NCI-H2107 (cell line): ENCODE measurements around the gene LSP1.
"Not testable (repeated sequence)": the region's sequence is repeated elsewhere in the genome, so short reads cannot be mapped to it uniquely, and the experiment has no call there.

ENCODE experiments used
- DNase-seq: peaks from one replicate; lab custom pipeline; 2025; lab: John Stamatoyannopoulos, UW

Gene LSP1

DNA sequence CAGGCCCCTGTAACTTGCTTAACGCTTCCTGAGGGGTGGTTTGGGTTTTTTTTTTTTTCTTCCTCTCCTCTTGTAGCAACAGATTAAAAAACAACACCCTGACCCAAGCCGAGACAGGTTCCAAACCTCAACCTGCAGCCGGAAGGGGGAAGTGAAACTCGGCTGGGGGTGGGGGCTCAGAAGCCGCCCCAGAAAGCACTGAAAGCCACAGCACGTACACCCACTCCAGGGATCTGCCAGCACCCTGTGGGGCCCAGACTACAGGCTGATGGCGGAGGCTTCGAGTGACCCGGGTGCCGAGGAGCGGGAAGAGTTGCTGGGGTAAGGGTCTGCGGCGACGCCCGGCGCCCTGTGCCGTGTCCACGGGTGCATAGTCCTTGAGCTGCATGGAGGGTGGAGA lies at the start of gene LSP1:
LSP1 (plus strand) TSS at position 208 of the 400 bp plus-strand sequence; CDS start at position 269, 61 bp downstream.
- no peak for DNase-seq

GRCh38 chr11:1803246-1803645 lies 49.6 kb upstream of the LSP1 start:
- DNase-seq: no peak

GRCh38 chr11:1803835-1804519 lies 48.9 kb upstream of the LSP1 start:
- not testable (repeated sequence) for DNase-seq

DNA sequence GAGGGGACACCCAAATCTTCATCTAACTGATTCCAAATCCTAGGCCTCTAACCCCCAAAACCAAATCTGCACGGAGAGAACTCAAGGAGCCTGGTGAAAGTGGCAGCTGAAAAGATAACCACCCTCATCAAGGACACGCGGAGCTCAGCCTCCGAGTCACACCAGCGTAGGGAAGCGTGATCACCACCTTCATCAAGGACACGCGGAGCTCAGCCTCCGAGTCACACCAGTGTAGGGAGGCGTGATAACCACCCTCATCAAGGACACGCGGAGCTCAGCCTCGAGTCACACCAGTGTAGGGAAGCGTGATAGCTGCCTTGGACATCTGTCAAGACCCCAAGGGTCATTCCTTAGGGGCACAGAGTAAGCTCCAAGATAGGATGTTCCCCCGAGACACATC lies 47.4 kb upstream of the LSP1 start:
- no peak for DNase-seq

DNA sequence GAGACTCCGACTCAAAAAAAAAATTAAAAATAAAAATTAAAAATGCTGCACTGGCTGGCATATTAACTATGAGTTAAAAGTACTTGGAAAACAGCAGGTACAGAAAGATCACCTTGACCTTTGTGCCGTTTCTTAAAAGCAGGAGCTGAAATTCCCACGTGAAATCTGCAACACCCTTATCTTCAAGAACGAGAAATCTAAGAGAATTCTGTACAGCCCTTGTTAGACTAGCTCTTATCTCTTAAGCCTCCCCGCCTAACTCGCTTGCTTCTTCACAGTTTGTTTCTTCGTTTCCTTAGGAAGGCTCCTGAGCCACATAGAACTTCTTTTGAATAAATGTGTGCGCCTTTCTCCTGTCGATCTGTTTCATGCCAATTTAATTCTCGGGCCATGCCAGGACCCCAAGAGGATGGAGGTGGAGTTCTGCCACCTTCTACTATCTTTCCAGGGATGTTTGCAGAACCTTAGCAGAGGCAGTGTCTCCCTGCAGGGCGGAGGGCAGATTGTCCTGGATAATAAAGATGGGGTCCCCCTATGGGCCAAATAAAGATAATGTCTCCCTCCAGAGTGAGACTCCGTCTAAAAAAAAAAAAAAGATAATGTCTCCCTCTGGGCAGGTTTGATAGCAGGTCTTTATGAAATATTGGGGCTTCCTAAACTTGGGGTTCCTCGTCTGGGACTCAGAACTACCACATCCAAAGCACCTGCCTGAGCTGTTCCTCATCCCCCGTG lies 45.5 kb upstream of the LSP1 start:
- no peak for DNase-seq

DNA sequence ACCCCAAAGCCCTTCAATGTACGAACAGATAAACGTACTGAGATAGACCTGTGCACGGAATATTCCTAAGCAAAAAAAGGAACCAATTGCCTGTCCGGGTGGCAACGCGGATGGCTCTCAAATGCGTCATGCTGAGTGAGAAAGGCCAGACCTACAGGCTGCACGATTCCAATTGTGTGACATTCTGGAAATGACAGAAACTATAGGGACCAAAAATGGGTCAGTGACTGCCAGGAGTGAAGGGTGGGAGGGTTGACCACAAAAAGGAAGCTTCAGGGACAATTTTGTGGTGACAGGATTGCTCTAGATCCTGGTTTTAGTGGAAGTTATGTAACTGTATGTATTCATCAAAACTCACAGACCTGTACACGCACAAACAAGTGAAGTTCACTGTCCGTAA lies 42.1 kb upstream of the LSP1 start:
- no peak for DNase-seq

- DNase-seq: no peak
These were observed 40.6 kb upstream of the LSP1 start for GRCh38 chr11:1812274-1812673.

DNA sequence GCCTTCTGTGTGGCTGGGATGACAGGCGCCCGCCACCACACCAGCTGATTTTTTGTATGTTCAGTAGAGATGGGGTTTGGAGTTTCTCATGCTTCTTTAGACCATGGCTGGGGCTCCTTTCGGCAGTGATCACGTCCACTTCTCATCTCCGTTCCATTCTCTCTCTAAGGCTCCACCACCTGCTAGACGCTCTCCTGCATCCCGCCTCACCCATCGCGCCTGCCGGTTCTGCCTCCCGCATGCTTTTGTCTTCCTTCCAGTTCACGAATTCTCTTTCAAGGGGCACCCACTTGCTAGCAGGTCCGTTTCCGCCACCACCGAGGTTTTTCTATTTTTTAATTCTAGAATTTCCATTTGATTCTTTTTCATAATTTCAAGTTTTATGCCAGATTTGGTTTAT lies 40.1 kb upstream of the LSP1 start:
- DNase-seq: no peak

- DNase-seq: not testable (repeated sequence)
These were observed 39.5 kb upstream of the LSP1 start for GRCh38 chr11:1813356-1813755.

DNA sequence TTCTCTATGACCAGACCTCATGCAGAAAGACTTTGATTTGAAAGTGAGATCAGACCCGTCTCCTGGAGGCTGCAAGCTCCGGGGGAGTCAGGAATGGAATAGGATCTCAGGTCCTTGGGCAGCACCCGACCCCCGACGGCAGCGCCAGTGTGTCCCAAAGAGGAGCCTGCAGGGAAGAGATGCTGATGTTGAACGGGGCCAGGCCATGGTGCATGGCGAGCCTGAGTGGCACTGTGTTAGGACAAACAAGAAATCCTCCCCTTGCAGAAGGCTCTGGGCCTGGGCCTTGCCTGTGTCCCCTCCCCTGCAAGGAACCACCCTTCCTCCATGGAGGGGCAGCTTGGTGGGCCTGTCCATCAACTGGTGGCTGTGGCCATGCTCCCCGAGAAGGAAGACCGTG lies 38.2 kb upstream of the LSP1 start:
- DNase-seq: no peak

DNA sequence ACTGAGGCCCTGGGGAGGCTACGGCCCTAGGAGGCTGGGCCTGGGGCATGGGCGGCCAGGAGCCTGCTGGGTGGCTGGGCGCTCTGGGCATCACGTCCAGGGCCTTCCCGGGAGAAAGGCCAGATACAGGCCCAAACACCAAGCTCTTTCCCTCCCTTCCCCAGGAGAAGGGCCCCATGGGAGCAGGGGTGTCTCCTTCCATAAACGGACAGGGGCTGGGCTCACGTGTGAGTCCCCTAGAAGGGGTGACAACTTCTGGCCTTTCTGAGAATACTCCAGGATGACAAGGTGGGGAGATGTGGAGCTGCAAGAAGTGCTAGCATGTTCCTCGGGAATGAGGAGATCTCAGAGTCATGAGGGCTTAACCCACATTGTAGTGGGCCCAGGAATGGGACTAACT lies 37.6 kb upstream of the LSP1 start:
- no peak for DNase-seq

GRCh38 chr11:1815751-1816150 lies 37.1 kb upstream of the LSP1 start:
- DNase-seq: no peak

DNA sequence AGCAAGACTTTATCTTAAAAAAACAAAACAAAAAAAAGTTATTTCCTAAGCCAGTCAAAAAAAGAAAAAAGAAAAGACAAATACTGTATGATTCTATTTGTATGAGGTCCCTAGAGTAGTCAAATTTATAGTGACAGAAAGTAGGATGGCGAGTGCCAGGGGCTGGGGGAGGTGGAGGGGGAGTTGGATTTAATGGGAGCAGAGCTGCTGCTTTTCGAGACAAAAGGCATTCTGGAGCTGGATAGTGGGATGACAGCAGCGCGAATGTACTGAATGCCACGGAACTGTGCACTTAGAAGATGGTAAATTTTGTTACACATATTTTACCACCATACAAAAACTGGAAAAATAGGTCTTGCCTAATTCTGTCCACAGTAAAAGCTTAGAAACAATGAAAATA lies 35.9 kb upstream of the LSP1 start:
- no peak for DNase-seq

DNA sequence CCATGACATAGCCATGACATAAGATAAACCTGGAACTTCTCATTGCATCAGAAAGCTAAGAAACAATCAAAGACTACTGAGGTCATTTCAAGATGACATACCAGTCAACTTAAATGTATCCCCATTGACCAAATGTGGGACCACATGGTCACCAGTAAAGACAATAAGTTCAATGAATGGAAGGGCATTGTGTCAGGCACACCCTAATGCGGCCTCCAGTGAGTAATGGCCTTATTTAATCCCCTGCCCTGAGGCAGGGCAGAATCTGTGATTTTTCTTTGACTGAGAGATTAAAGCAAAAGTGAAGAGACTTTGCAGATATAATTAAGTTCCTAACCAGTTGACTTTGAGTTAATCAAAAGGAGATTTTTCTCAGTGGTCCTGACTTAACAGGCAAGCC lies 35.4 kb upstream of the LSP1 start:
- no peak for DNase-seq

GRCh38 chr11:1819074-1819473 lies 33.8 kb upstream of the LSP1 start:
- no peak for DNase-seq

DNA sequence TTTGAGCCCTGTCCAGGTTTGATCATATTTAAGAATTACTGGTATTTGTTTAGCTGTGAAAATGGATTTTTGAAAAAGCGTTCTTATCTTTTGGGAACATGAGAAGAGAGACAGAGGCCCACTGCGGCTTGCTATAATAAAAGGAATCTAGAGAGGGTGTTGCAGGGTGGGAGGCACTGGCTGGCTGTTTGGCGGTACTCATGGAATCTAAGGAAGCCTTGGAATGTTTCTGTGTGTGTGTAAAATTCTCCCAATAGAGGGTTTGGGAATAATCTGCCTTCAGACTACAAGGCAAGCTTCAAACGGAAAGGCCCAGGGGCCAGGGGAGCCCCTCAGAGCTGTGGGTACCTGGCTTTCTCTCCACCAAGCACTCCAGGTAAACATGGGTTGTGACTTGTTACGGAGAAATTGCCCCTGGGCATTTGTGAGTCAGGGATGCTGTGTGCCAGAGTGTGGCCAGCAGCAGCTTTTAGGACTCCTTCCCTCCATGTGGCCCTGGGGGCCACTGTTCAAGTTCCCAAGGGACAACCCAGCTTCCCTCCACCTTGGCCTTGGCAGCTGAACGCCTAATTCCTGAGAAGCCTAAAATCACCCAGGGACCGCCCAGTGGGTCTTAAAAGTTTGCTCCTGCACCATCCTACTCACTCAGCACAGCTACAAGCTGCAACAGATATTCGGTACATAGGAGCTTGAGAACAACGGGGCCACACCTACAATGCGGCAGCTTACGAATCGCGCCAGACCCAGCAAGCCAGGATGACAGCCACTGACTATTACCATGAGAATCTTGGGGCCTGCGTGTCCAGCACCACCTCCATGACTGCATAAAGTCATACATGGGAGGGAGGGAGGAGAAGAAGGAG lies 32.2 kb upstream of the LSP1 start:
- no peak for DNase-seq

DNA sequence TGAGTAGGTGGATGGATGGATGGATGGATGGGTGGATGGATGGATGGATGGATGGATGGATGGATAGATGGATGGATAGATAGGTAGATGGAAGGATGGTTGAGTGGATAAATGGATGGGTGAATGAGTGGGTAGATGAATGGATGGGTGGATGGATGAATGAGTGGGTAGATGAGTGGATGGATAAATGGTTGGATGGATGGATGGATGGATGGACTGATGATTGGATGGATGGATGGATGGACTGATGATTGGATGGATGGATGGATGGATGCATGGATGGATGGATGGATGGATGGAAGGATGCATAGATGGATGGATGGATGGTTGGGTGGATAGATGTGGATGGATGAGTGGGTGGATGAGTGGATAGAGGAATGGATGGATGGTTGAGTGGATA lies 31.3 kb upstream of the LSP1 start:
- DNase-seq: no peak

- DNase-seq: no peak
These were observed 30.1 kb upstream of the LSP1 start for GRCh38 chr11:1822648-1823375.

DNA sequence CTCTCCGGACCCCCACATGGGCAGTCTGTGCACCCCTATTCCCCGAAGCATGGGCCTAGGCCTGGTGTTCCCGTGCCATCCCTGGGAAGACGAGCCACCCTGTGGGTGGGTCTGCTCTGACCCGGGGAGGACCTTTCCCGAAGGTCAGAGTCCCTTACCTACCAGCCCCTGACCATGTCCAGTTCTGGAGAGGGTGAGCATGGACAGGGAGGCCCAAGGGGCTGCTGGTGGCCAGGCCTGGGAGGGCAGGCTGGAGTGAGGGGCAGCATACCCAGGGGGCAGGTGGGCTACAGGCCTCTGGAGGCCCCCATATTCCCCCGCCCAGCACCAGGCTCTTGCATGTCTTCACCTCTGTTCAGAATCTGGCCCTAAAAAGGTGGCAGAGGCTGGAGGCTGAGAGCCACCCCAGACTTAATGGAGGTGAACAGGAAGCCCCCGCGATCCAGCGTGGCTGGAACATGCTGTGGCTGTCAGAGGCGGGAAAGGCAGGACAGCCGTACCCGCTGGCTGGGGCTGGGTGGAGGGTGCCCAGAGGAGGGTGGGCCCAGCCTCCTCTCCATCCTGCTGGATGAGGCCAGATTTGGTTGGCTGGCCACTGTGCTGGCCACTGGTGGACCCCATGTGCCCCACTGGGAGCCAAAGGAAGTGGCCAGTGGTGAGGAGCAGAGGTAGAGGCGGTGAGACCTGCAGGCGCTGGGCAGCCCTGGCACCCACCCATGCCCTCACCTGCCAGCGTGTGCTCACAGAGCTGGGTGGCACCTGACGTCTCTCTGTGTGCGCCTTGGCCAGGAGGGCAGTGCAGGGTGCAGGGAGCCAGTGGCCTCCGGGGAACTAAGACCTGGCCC lies 29.3 kb upstream of the LSP1 start:
- no peak for DNase-seq

DNA sequence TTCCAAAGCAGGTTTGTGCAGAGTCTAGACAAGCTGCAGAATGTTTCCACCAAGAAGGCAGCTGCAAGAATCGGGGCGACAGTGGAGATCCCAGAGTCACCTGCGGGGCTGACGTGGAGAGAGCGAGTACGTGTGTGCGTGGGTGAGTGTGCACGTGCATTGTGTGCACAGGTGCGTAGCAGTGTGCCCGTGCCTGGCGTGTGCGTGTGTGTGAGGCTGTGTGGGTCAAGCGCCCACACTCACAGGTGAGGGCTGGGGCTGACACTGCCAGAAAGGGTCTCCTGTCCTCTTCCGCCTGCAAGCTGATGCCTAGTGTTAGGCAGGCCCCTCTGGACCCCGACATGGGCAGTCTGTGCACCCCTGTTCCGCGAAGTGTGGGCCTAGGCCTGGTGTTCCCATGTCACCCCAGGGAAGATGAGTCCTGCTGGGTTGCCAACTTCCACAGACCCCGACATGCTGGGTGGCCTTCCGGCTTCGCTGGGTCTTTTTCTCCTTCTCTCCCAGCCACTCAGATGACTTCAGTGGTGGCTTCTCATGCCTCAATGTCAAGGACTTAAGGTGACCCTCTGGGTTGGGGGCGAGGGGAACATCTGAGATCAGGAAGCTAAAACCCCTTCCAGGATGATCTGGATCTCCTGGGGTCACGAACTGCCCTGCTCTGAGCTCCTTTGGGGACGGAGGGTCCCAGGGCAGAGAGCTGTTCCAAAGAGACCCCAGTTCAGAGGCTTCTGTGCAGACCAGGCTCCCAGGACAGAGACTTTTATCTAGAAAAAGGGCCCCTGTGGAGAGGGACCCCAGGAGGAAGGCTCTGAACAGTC lies 28.5 kb upstream of the LSP1 start:
- DNase-seq: no peak
